HEK293T (cell line): ENCODE measurements around the gene UGT1A5.

Source experiments
- CTCF ChIA-PET: fragments of 350-600 bp; formaldehyde crosslinking; extraction: SDS; loops from one replicate; lab custom pipeline; 2021; ENCODE audit warnings: antibody characterized with exemption, inconsistent platforms; lab: Yijun Ruan, JAX
- POLR2A ChIA-PET: fragments of 350-600 bp; formaldehyde crosslinking; extraction: SDS; loops from one replicate; lab custom pipeline; 2020; ENCODE audit warnings: antibody characterized with exemption, inconsistent platforms; lab: Yijun Ruan, JAX
- DNase-seq: peaks from one replicate; pipeline ENCODE4 v3.0.0; 2012; ENCODE audit warnings: mixed read lengths; ENCODE audit errors: extremely low spot score
- ARNT ChIP-seq: fragments of 450-650 bp; IDR thresholded peaks from 2 replicates; pipeline ENCODE4 v1.6.1; 2017; ENCODE audit warnings: mild to moderate bottlenecking
- BHLHE40 ChIP-seq: fragments of 450-650 bp; IDR thresholded peaks from 2 replicates; pipeline ENCODE4 v1.6.1; 2016; ENCODE audit warnings: mild to moderate bottlenecking, moderate library complexity, borderline replicate concordance
- CTBP1 ChIP-seq: fragments of 450-650 bp; IDR thresholded peaks from 2 replicates; pipeline ENCODE4 v1.6.1; 2016; ENCODE audit warnings: borderline replicate concordance
- ELF4 ChIP-seq: fragments of 450-650 bp; IDR thresholded peaks from 2 replicates; pipeline ENCODE4 v1.6.1; 2017; ENCODE audit warnings: antibody characterized with exemption
- FOXA1 ChIP-seq: fragments of 450-650 bp; IDR thresholded peaks from 2 replicates; pipeline ENCODE4 v1.6.1; 2016; ENCODE audit warnings: mild to moderate bottlenecking
- FOXK2 ChIP-seq: fragments of 450-650 bp; IDR thresholded peaks from 2 replicates; pipeline ENCODE4 v1.6.1; 2016; ENCODE audit warnings: mild to moderate bottlenecking
- FOXM1 ChIP-seq: fragments of 450-650 bp; IDR thresholded peaks from 2 replicates; pipeline ENCODE4 v1.6.1; 2017; ENCODE audit warnings: mild to moderate bottlenecking, borderline replicate concordance
- HDGF ChIP-seq: fragments of 450-650 bp; IDR thresholded peaks from 2 replicates; pipeline ENCODE4 v1.6.1; 2017; ENCODE audit warnings: antibody characterized with exemption, borderline replicate concordance
- L3MBTL2 ChIP-seq: fragments of 450-650 bp; conservative IDR thresholded peaks from 2 replicates; pipeline ENCODE4 v1.6.1; 2016; ENCODE audit warnings: mild to moderate bottlenecking
- LEF1 ChIP-seq: fragments of 450-650 bp; IDR thresholded peaks from 2 replicates; pipeline ENCODE4 v1.6.1; 2017; ENCODE audit warnings: mild to moderate bottlenecking, borderline replicate concordance
- NFRKB ChIP-seq: fragments of 450-650 bp; IDR thresholded peaks from 2 replicates; pipeline ENCODE4 v1.6.1; 2016; ENCODE audit warnings: mild to moderate bottlenecking, moderate library complexity
- SP1 ChIP-seq: fragments of 450-650 bp; IDR thresholded peaks from 2 replicates; pipeline ENCODE4 v1.6.1; 2017
- SUZ12 ChIP-seq: fragments of 450-650 bp; IDR thresholded peaks from 2 replicates; pipeline ENCODE4 v1.6.1; 2016; ENCODE audit warnings: mild to moderate bottlenecking
- TARDBP ChIP-seq: fragments of 450-650 bp; IDR thresholded peaks from 2 replicates; pipeline ENCODE4 v1.6.1; 2016
- ZNF384 ChIP-seq: fragments of 450-650 bp; IDR thresholded peaks from 2 replicates; pipeline ENCODE4 v1.6.1; 2016
- TF ChIP-seq, protein P1 (sequence below): fragments of 450-650 bp; IDR thresholded peaks from 2 replicates; pipeline ENCODE4 v1.6.1; 2016

The UGT1A5 gene

DNA sequence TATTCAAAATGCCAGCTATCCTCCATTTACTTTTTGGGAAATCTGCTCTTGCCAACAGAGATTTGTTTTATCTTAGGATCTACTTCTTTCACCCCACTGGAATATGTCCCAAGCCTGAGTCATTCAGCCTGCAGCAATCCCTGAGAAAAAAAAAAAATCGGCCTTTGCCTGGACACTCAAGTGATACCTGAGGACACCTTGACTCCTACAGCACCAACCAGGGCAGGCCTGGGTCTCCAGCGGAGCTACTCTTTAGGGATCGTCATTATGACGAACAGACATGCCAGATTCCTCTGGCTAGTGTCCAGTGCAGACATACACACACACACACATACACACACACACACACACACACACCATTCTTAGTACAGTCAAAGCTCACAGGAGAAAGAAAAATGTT, 22.3 kb upstream of the UGT1A5 start:
- TF ChIP-seq HDGF, result no peak
- TF ChIP-seq L3MBTL2, result no peak
- no peak for TF ChIP-seq BHLHE40
- TF ChIP-seq SUZ12, result no peak
- no peak for TF ChIP-seq LEF1
- TF ChIP-seq, protein P1, sequence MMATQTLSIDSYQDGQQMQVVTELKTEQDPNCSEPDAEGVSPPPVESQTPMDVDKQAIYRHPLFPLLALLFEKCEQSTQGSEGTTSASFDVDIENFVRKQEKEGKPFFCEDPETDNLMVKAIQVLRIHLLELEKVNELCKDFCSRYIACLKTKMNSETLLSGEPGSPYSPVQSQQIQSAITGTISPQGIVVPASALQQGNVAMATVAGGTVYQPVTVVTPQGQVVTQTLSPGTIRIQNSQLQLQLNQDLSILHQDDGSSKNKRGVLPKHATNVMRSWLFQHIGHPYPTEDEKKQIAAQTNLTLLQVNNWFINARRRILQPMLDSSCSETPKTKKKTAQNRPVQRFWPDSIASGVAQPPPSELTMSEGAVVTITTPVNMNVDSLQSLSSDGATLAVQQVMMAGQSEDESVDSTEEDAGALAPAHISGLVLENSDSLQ, result no peak
- no peak for TF ChIP-seq NFRKB
- no peak for TF ChIP-seq ARNT
- no peak for TF ChIP-seq ZNF384
- no peak for TF ChIP-seq ELF4
- TF ChIP-seq FOXA1, result no peak
- TF ChIP-seq FOXM1, result no peak
- no peak for TF ChIP-seq FOXK2
- no peak for TF ChIP-seq SP1
- no peak for TF ChIP-seq CTBP1
- no peak for TF ChIP-seq TARDBP
- DNase-seq, result no peak
- ChIA-PET POLR2A (no interaction called here), CTCF (no interaction called here)

GRCh38 chr2:233691443-233692433, 21.0 kb upstream of the UGT1A5 start:
- no peak for DNase-seq
- ChIA-PET CTCF (no interaction called here), POLR2A (no interaction called here)
- TF ChIP-seq SUZ12 (no peak), SP1 (no peak), ELF4 (no peak), ZNF384 (no peak), FOXM1 (no peak), LEF1 (no peak), NFRKB (no peak), FOXA1 (no peak)

DNA sequence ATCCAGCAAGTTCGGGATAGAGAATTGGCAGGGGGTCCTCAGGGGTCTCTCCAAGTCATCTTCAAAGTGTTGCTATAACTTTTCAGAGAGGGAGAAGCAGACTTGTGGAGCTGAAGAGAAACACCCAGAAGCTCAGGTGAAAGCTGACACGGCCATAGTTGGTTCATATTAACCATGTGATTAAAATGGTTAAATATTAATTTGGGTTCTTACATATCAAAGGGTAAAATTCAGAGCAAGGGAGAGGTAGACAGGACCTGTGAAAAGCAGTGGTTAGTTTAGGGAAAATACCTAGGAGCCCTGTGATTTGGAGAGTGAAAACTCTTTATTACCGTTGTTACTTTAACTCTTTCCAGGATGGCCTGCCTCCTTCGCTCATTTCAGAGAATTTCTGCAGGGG, 20.1 kb upstream of the UGT1A5 start, which contains the start of gene UGT1A6:
Gene UGT1A6 (plus strand): TSS at position 243 of the 400 bp plus-strand sequence. CDS start 115 bp downstream, at position 358.
- no peak for DNase-seq
- ChIA-PET CTCF (no interaction called here), POLR2A (no interaction called here)
- TF ChIP-seq ZNF384 (no peak), FOXK2 (no peak), ELF4 (no peak), NFRKB (no peak), CTBP1 (no peak), BHLHE40 (no peak), ARNT (no peak), FOXM1 (no peak), SUZ12 (no peak), L3MBTL2 (no peak)
- TF ChIP-seq, protein P1, result no peak

- CTCF ChIA-PET, result no interaction called here
- DNase-seq, result no peak
- TF ChIP-seq CTBP1 (no peak), HDGF (no peak), TARDBP (no peak)
- POLR2A ChIA-PET, result no interaction called here
These were observed 18.7 kb upstream of the UGT1A5 start for GRCh38 chr2:233693963-233694362.

DNA sequence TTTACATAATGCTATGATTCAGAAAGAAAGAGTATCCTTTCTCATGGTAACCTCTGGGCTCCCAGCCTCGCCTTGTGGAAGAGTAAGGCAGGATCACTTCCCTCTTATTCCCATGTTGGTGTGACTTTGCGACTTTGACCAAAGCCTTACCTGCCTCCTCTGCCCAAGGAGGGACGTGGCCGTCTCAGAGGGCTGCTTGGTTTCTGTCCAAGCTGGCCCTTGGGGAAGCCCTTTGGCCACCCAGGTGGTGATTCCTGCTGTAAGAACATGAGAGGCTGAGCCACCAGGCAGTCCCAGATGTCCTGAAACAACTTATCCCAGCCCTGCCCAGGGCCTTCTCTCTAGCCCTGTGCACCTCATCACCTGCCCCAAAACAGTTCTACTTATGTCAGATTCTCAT, 14.0 kb upstream of the UGT1A5 start:
- DNase-seq, result no peak
- POLR2A ChIA-PET, result no interaction called here
- CTCF ChIA-PET, result no interaction called here
- no peak for TF ChIP-seq SP1
- no peak for TF ChIP-seq ZNF384
- no peak for TF ChIP-seq ELF4
- no peak for TF ChIP-seq CTBP1
- no peak for TF ChIP-seq L3MBTL2
- TF ChIP-seq ARNT, result no peak
- no peak for TF ChIP-seq LEF1
- TF ChIP-seq FOXA1, result no peak
- no peak for TF ChIP-seq NFRKB
- no peak for TF ChIP-seq HDGF
- TF ChIP-seq FOXM1, result no peak

DNA sequence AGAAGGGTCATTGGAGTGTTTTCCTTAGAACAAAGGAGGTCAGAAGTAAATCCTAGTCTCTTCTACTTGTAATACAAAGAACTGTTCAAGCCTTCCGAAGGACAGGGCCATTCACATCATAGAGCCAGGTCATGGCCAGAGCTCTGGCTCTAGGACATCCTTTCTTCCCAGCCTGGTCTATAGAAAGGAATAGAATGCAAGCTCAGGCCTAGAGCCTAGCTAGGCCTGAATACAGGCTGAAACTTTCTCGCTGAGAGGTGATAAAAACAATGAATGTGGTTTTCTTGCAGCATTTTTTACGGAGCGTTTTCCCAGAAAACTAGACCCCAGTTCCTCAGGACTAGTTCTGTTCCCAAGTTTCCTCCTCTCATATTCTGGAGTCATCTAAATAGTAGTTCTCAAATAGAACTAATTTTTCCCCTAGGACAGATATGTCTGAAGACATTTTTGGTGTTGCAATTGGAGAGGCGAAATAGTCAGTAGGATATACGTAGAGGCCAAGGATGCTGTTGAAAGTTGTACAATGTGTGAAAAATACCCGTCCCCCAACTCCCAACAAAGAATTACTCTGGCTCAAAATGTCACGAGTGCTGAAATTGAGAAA, 13.2 kb upstream of the UGT1A5 start:
- CTCF ChIA-PET, result no interaction called here
- DNase-seq, result no peak
- TF ChIP-seq L3MBTL2 (no peak), SUZ12 (no peak), FOXM1 (no peak), HDGF (no peak), SP1 (no peak), LEF1 (no peak), ARNT (no peak), FOXK2 (no peak), ZNF384 (no peak), CTBP1 (no peak), NFRKB (no peak), ELF4 (no peak), BHLHE40 (no peak), FOXA1 (no peak), TARDBP (no peak)
- TF ChIP-seq, protein P1, result no peak

More for the DNA sequence above, 13.2 kb upstream of the UGT1A5 start:
- POLR2A ChIA-PET, result no interaction called here
